Stimulated activated CD4-positive, alpha-beta T cell treated with anti-CD3 and anti-CD28 coated beads, Interleukin-4, amount 100 ng/mL, for 4 hours (primary cell): Measurements from ENCODE around the gene DLK1.

Experiments used
- DNase-seq, 2 experiments: peaks; one replicate each; pipeline ENCODE4 v3.0.0-alpha.2; 2020

DLK1 gene

DNA sequence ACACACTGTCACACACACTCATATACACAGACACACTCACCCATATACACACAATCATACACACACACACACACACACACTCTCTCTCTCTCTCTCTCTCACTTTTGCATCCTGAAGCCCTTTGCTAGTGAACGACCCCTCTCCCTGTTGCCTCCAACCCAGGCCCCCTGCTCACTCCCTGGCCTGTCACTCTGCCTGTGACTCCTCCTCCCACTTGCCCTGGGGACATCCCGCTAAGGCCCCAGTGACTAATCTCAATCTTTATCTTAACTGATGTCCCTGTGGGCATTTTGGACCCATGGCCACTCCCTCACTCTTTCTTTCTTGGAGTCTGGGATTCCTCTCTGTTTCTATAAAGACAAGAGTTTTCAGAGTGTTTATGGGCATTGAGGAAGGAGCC, 10.9 kb upstream of the DLK1 start:
- DNase-seq = no peak

DNA sequence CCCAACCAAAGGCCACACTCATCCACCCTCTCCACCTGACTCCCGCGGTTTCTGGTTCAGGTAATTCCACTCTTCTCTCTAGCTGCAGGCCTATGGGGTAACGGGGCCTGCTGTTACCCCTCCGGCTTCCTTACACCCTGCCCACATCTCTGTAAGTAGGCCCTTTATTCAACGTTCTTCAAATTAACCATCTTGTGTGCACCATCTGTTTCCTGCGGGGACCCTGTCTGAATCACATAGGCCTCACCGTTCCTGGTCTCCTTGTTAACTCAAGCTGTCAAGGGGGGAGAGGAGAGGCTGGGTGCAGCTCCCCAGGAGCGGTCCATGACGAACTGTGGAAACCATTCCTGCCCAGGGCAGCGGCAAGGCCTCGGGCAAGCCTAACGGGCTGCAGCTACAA, 9.3 kb upstream of the DLK1 start:
- DNase-seq = no peak

DNA sequence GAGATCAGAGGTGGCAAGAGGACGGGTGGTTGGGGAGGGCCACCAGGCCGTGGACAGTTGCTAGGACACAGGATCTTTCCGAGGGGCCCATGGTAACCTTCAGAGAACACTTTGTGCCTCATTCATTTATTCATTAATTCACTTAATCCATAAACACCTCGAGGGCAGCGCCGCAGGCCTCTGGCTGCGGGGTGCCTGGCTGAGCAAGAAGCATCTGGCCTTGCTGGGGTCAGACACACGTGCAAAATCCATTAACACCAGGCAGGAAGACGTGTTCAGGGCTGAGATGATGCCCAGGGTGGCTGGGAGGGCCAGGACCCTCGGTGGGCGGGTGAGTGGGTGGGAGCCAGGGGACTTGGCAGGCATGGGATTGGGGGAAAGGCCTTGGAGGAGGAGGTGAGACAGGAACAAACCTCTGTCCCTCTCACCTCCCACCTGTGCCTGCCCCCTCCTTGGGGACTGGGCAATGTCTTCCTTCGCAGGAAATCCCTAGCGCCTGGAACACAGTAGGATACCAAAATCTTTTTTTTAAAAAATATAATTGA, 6.6 kb upstream of the DLK1 start:
- DNase-seq = no peak

DNA sequence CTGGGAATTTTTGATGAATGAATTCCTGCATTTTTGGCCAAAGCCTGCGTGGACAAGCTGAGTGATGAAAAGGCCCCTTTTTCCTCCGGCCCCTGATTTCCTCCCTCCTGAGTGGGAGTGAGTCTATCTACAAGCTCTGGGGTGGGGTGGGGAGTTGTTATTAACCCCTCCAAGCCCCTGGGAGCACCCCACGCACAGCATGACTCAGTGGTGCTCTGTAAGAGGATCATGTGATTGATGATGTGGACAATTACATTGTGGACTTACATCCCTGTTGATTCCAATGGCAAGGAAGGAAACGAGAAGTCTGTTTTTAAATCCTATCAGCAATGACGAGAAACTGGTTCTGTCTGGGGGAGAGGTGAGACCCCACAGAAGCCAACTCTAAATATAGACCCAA, 5.1 kb upstream of the DLK1 start:
- DNase-seq = no peak

- DNase-seq = no peak
These were observed 4.3 kb upstream of the DLK1 start for GRCh38 chr14:100722367-100722766.

- no peak for DNase-seq
These were observed 3.4 kb upstream of the DLK1 start for GRCh38 chr14:100723135-100723829.

- no peak for DNase-seq
These were observed 2.8 kb upstream of the DLK1 start for GRCh38 chr14:100723830-100724437.

GRCh38 chr14:100724536-100724935, 2.2 kb upstream of the DLK1 start:
- no peak for DNase-seq

DNA sequence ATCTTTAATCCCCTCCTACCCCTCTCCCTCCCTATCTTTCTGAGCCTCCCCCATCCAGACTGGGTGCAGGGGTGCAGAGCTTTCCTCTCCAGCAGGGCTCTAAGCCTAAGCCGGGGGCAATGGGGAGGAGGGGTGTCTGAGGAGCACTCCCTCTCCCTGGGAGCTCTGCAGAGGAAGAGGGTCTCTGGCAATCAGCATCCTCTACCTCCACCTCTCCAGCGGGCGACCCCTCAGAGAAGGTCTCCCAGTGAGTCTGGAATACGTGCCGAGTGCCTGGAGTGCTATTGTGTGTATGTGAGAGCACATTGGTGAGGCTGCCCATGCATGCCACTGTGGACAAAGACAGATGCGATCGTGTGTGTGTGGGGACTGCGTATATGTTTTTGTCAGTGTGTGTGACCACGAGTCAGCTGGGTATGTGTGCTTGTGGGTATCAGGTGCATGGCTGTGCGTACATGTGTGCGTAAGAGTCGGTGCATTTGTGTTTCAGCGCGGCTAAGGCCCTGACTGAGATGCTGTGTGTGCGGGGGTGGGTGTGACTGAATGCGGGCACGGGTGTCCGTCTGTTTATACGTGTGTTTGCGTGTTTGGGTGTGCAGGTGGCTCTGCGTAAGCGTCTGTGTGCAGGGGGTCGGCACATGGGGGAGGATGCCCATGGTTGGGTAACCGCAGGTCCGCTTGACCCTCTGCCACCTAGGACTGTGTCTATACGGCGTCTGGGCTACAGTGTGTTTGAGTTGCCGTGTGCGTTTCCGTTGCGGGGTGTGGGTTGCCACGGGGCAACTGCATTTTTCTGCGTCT, 905 bp upstream of the DLK1 start:
- DNase-seq = no peak

DNA sequence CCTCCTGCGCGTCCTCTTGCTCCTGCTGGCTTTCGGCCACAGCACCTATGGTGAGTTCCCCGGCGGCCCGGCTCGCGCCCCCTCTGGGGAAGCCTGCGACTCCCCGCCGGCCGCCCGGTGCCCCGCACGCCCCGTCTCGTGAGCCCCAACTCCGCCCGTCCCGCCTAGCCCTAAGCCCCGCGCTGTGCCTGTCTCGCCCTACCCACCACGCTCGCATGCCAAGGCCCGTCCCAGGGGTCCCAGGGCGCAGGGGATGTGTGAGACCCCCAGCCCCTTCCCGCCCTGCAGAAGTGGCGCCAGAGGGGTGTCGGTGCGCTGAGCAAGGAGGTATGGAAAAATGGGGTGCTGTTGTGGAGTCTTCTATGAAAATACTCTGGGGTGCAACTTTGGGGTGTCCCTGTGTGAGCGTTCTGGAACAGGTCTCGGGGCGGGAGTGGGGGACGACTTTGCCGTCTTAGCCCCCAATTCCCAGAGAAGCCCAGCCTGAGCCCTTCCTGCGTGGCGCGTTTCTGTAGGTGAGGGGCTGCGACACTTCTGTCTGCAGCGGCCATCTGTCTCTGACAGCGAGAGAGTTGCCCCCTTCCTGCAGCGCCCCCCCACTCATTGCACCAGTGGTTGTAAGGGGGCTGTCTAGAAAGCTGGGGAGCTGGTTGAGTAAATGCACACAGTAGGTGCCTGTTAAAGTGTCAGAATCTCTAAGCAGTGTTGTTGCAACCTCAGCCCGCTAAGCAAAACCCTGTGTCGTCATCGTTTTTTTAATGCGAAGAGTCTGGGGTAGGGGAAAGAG, 587 bp downstream of the DLK1 start:
- DNase-seq = no peak

- DNase-seq = no peak
These were observed 1.2 kb downstream of the DLK1 start for GRCh38 chr14:100727873-100728240.

DNA sequence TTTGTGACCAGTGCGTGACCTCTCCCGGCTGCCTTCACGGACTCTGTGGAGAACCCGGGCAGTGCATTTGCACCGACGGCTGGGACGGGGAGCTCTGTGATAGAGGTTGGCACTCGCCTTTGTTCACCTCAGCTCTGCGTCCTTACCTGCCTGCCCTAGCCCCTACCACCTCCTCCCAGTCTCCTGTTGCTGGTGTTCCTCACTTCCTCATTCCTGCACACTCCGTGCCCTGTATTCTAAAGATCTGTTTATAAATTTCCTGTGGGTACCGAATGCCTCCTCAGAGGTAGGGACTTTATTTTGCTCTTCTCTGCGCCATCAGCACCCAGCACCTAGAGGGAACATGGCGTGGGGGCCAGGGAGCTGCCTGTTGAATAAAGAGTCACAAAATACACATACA, 2.3 kb downstream of the DLK1 start:
- no peak for DNase-seq

DNA sequence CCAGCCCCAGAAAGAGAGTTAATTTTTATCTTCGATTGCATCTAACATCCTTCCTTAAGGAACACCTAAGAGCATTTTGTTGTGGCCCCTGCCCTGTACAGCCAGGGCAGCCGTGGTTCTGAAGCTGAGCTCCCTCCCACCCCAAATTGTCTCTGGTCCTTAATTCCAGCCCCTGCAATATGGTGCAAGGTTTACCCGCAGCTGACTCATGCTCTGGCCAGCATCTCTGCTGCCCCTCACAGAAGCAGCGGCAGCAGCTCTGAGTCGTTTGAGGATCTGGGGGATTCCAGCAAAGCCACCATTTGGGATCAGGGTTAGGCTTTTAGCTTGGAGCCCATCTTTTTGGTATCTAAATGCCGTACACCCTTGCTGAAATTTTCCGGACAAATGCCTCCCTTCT, 3.3 kb downstream of the DLK1 start:
- DNase-seq = no peak

GRCh38 chr14:100730581-100730980, 3.9 kb downstream of the DLK1 start:
- DNase-seq = no peak

GRCh38 chr14:100731011-100731670, 4.4 kb downstream of the DLK1 start:
- no peak for DNase-seq

DNA sequence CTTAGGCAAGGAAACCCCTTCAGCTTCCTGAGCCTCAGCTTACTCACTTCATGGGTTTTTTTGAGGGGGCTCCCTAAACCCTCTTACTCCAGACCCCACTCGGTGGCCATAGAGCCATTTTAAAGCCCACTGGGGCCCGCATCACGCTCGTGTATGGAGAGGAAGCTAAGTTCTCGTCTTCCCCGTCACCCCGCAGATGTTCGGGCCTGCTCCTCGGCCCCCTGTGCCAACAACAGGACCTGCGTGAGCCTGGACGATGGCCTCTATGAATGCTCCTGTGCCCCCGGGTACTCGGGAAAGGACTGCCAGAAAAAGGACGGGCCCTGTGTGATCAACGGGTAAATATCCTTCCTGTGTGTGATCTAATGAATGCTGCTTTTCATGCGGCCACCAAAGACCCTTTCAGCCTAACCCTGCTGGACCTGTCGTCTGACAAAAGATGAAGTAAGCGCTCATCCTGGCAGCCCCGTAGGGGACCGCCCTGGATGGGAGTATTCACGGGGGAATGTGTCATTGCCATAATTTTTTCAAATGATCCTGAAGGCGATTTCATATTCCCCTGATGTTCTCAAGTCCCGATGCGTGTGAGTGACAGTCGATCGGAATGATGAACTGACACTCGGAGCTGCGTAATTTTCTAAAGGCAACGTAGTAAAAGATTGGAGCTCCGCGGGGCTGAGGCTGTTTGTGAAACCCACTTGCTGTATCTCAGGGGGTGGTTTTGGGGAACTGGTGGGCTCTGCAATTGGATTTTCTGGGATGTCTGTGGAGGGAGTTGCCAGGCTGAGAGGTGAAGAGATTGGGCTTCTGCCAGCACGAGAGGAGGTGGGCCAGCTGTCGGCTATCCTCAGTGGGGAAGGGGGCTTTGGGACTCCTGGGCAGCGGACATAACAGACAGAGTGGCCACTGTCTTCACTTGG, 5.4 kb downstream of the DLK1 start:
- DNase-seq = no peak

DNA sequence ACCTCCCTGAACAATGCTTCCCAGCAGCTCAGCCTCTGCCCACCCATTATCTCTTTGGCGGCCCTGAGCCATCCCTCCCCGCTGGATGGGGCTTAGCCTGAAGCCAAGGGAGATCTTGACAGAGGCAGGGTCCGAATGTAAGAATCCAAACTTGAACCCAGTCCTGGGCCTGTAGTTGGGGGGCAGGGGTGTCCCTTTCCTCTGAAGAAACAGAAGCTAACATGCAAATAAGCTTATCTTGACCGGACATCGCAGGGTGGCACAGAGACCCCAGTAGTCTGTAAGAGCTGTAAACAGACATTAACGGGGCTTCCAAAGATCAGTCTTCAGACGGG, 6.0 kb downstream of the DLK1 start:
- no peak for DNase-seq

DNA sequence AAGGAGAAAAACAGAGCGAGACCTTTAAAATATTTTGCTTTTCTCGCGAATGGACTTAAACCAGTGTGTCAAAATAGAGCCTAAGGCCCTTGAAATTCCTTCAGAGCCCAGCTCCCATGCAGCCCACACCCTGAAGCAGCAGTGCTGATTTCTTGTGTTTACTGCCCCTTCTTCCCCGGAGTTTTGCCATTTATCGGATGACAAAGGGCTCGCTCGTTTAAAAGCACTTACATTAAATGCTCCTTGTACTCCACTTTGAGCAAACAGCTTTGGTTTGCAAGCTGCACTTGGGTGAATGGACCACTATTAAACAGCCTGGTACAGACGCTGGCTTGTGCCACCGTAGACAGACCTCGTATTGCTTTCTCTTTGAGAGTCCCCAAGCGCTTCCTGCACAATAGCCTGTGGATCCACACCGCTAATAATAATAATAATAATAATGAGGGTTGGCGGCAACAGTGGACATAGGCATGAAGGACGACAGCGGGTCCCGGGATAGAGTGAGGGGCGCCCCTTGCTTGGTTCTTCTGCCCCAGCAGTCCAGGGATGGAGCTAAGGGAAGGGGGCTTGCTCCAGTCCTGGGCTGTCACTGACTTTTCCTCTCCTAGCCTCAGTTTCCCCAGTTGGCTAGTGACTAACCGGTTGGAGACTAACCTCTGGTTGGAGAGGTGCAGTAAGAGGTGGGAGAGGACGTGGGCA, 6.6 kb downstream of the DLK1 start:
- DNase-seq = no peak

DNA sequence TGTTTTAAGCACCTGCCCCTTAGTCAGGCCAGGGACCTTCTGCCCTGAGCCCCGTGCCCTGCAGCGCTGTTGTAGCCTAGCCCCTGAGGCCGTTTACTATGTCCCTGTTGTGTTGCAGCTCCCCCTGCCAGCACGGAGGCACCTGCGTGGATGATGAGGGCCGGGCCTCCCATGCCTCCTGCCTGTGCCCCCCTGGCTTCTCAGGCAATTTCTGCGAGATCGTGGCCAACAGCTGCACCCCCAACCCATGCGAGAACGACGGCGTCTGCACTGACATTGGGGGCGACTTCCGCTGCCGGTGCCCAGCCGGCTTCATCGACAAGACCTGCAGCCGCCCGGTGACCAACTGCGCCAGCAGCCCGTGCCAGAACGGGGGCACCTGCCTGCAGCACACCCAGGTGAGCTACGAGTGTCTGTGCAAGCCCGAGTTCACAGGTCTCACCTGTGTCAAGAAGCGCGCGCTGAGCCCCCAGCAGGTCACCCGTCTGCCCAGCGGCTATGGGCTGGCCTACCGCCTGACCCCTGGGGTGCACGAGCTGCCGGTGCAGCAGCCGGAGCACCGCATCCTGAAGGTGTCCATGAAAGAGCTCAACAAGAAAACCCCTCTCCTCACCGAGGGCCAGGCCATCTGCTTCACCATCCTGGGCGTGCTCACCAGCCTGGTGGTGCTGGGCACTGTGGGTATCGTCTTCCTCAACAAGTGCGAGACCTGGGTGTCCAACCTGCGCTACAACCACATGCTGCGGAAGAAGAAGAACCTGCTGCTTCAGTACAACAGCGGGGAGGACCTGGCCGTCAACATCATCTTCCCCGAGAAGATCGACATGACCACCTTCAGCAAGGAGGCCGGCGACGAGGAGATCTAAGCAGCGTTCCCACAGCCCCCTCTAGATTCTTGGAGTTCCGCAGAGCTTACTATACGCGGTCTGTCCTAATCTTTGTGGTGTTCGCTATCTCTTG, 7.6 kb downstream of the DLK1 start:
- DNase-seq = no peak

GRCh38 chr14:100735271-100735670, 8.6 kb downstream of the DLK1 start:
- no peak for DNase-seq
